Cerebellar nuclear complex (tissue), 1 donor: ENCODE data around the gene CADM4.

ENCODE experiments used
- DNase-seq, 2 experiments: peaks; one replicate each; lab custom pipeline; 2025; lab: John Stamatoyannopoulos, UW

The CADM4 gene

DNA sequence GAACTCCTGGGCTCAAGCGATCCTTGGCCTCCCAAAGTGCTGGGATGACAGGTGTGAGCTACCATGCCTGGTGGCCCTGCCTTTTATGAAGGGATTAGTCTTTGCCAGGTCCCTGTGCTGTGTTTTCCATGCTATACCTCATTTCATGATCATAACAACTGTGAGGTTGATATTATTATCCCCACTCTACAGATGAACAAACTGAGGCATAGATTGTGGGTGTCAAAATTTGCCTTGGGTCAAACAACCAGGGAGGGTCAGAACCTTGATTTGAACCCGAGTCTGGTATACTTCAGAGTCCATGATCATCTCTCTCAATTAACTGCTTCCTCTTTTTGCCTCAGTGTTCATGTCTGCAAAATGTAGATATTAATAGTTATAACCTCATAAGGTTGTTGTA lies 57.2 kb downstream of the CADM4 start:
- DNase-seq = no peak

- no peak for DNase-seq
Observed at GRCh38 chr19:43581467-43581866, 58.2 kb downstream of the CADM4 start.

GRCh38 chr19:43578787-43579186 lies 60.9 kb downstream of the CADM4 start:
- no peak for DNase-seq

DNA sequence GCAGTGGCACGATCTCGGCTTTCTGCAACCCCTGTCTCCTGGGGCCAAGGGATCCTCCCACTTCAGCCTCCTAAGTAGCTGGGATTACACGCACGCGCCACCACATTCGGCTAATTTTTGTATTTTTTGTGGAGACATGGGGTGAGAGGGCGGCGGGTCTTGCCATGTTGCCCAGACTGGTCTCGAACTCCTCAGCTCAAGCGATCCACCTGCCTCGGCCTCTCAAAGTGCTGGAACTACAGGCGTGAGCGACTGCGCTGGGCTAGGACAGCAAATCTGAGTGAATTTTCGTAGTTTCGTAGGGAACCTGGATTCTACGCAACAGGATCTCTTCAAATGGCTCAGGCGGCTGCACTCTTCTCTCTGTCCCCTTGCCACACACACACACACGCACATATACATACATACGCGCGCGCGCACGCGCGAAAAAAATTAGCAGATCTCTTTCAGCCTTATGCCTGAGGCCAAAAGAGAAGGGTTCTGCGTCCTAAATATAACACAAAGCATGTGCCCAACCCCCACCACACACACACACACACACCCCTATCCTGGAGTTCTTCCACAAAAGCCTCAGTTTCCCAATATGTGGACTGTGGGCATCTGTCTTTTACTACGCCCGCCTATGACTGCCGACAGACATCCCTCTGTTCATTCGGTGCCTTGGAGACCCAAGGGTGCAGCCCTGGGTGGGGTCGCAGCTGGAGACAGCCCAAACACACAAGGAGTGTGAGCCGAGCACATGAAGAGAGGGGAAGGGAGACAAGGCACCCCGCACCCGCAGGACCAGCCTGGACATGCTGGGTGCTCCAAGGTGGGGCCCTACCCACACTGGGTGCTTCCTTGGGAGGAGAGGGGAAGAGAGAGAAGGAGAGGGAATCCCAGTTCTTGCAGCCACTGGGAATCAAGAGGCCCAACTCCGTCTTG lies 63.4 kb downstream of the CADM4 start:
- no peak for DNase-seq

DNA sequence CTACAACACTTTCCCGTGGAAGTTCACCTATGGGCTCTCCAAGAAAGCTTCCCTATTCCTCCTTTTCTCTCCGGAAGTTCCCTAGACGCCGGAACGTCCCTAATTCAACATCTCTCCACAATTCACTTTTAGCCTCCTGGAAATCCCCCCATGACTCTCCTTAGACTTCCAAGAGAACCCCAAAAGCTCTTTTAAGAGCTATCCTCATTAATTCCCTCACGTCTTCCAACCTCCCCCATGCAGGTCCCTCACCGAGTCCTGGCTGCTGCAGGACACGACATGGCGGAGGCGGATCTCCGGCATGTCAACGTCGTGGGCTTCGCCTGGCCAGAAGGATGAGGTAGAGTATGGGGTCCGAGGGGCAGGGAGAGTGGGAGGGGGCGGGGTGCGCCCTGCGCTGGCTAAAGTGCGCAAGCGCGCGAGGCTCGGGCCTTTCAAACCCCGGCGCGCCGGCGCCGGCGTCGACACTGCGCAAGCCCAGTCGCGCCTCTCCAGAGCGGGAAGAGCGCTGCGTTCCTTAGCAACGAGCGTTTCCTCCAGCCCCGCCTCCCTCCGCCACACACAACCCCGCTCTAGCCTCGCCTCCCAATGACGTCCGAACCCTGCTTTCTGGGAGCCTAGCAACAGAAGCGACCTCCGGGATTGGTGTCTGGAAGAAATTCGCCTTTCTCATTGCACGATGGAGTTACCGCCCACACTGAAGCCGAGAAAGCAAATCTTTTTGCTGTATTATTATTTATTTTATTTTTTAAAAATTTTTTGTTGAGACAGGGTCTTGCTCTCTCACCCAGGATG lies 64.3 kb downstream of the CADM4 start, which contains the start of the genes PINLYP and XRCC1:
TSS of gene PINLYP (plus strand) at position 646 of the 795 bp plus-strand sequence. CDS start 1,391 bp downstream, outside the sequence.
TSS of gene XRCC1 (minus strand) at position 372 of the 795 bp plus-strand sequence. CDS start at position 303, 69 bp downstream.
- peak; percentile 96 to 98 for DNase-seq

- no peak for DNase-seq
Observed at GRCh38 chr19:43574424-43575155, 65.1 kb downstream of the CADM4 start.
